Fibroblast of the aortic adventitia (primary cell): ENCODE measurements around the gene KDM4B. TPM values are rescaled to one million over a fixed set of nuclear protein-coding genes. Genes with fewer than 3 reads are reported as not detected.

ENCODE experiments used
- DNase-seq: peaks from one replicate; pipeline ENCODE4 v3.0.0-alpha.2; 2010; ENCODE audit warnings: low read depth
- H3K4me3 ChIP-seq: 2 replicates; pipeline ENCODE4 v1.5.1; 2011; ENCODE audit warnings: low read depth, mild to moderate bottlenecking, control low read depth, low read length, moderate library complexity
- total RNA-seq: library from RNA; depleted of rRNA; stranded (reverse); fragments of >200 nt; gene quantifications from 2 replicates; pipeline ENCODE4 v1.2.3, GENCODE V29; 2012; ENCODE audit warnings: low replicate concordance
- TF ChIP-seq, protein P1 (sequence below): IDR thresholded peaks from 2 replicates; pipeline ENCODE4 v1.5.1; 2011; ENCODE audit warnings: mild to moderate bottlenecking, low read length, control low read depth, inconsistent platforms; ENCODE audit not compliant: insufficient read depth

The KDM4B gene
- total RNA-seq, 1 donor = 13.5 TPM

DNA sequence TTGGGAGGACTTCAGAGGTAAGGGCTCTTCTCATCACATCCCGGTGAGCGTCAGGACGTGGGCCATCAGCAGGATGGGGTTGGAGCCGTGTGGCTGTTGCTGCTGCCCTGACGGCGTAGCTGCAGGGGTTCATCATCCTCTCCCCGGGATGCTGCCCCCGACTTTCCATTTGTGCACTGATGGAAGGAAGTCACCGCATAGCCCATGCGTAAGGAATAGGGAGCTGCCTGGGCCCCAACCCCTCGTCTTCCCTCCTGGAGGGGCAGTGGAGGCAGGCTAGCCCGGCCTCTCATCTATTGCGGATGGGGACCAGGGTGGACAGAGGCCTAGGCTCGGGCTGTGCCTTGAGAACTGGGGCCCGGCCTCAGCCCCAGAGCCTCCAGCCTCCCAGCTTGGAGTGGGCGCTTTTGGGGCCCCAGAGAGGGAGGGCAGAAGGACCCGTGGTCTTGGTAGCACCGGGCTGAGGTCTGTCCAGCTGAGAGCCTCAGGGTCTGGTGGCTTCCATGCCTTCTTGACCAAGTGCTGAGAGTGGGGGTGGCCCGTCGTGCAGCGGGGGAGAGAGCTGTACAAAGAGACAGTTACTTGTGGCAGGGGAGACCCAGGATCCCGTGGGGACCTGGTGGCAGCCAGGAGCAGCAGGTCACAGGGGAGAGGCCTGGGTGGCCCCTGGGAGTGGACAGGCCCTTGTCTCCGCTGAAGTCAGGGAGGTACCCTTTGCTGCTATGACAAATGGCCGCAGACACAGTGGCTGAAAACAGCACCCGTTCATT, 44.0 kb downstream of the KDM4B start:
- DNase-seq = no peak
- TF ChIP-seq, protein P1, sequence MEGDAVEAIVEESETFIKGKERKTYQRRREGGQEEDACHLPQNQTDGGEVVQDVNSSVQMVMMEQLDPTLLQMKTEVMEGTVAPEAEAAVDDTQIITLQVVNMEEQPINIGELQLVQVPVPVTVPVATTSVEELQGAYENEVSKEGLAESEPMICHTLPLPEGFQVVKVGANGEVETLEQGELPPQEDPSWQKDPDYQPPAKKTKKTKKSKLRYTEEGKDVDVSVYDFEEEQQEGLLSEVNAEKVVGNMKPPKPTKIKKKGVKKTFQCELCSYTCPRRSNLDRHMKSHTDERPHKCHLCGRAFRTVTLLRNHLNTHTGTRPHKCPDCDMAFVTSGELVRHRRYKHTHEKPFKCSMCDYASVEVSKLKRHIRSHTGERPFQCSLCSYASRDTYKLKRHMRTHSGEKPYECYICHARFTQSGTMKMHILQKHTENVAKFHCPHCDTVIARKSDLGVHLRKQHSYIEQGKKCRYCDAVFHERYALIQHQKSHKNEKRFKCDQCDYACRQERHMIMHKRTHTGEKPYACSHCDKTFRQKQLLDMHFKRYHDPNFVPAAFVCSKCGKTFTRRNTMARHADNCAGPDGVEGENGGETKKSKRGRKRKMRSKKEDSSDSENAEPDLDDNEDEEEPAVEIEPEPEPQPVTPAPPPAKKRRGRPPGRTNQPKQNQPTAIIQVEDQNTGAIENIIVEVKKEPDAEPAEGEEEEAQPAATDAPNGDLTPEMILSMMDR = no peak
- no peak overlapping the region for H3K4me3 ChIP-seq

DNA sequence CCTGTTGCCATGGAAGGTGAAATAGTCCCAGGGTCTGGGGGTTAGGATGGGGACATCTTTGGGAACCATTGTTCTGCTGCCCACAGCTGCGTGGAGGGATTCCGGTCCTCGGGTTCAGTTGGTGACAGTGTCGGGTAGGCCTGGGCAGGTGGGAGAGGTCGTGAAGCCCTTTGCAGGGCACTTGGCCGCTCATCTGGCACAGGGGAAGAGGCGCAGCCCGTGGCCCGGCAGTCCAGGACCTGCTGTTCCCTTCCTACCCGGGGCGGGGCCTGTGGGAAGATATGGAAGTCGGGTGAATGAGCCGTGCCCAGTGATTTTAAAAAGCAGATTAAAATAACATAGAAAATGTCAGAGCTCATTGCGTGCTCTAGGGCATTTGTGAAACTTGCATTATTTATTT, 44.8 kb downstream of the KDM4B start:
- H3K4me3 ChIP-seq = no peak overlapping the region
- TF ChIP-seq, protein P1 = no peak
- DNase-seq = no peak

DNA sequence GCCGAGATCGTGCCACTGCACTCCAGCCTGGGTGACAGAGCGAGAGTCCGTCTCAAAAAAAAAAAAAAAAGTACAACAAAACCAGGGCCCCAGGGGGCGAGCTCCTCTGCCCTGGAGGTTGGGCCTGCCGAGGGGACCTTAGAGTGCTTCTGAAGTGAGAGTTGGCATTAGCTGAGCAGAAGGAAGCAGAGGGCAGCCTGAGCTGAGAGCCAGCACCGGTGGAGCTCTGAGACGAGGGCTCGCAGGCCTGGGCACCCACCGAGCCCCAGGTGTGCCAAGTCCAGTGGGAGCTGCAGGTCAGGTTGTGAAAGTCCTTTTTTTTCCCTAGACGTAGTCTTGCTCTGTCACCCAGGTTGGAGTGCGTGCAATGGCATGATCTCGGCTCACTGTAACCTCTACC, 46.0 kb downstream of the KDM4B start:
- DNase-seq = no peak
- TF ChIP-seq, protein P1 = no peak
- H3K4me3 ChIP-seq = no peak overlapping the region

DNA sequence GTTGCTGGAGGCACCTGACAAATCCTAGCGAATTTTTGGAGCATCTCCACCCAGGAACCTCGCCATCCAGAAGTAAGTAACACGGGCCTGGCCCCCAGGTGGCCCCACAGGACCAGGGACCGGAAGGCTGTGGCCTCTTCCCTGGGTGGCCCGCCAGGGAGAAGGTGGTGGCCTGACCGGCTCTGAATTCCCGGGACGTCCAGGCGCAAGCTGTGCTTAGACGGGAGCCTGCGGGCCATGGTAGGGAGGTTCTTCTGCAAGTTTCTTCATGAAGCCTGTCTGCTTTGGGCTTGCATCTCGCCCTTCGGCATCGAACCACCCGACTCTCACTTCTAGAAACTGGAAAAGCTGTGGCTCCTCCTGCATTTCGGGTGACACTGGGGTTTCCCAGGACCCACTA, 47.4 kb downstream of the KDM4B start:
- TF ChIP-seq, protein P1 = no peak
- H3K4me3 ChIP-seq = no peak overlapping the region
- DNase-seq = no peak

DNA sequence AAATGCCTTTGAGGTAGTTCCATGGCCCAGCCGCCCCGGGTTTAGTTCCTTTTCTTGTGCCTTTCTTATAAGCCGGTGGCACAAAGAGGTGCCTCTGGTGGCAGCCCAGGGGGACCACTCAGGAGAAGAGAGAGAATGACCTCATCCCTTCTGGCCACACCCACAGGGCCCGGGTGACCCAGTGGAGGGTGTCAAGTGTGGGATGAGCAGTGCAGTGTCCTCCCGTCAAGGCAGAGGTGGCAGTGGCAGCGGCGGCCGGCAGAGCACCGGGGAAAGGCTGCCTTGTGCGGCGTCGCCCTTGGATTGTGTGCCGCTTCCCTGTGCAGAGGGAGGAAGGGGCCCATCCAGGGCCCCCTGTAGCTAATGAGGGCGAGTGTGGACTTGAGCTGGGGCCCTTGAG, 47.9 kb downstream of the KDM4B start:
- TF ChIP-seq, protein P1 = no peak
- DNase-seq = no peak

DNA sequence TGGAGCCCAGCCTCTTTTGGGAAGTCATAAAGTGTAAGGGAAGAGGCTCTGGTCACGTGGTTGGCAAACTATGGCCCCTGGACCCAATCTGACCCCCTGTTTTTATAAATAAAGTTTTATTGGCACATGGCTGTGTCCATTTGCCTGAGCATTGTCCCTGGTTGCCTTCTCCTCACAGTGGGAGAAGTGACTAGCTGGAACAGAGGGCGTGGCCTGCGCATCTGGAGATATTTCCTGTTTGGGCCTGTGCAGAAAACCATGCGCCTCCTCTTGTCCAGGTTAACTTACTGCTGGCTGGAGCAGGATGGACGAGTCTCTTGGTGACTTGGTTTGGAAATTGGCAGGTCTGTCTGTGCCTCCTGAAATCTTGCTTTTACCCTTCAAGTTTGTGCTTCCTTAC, 48.3 kb downstream of the KDM4B start:
- TF ChIP-seq, protein P1 = no peak
- DNase-seq = no peak
- no peak overlapping the region for H3K4me3 ChIP-seq

More for the DNA sequence above, 47.9 kb downstream of the KDM4B start:
- no peak overlapping the region for H3K4me3 ChIP-seq
